Thoracic aorta (tissue), 2 donors: ENCODE data around the gene CIC. TPM values are rescaled to one million over a fixed set of nuclear protein-coding genes. Genes with fewer than 3 reads are reported as not detected.

Source experiments
- ATAC-seq: fragments of 150-250 bp; one replicate; pipeline ENCODE4 v1.8.0; 2017; ENCODE audit warnings: low read depth; ENCODE audit not compliant: insufficient number of reproducible peaks, low FRiP score
- DNase-seq: peaks from one replicate; pipeline ENCODE4 v3.0.0-alpha.2; 2020; ENCODE audit warnings: low spot score
- H3K27ac ChIP-seq, 2 donors: fragments of 200-600 bp; sonication (generic); 1 replicate in 1 of 2; 2 replicates in 1 of 2; pipeline ENCODE4 v1.5.1; 2016; ENCODE audit warnings: mild to moderate bottlenecking in 2 of 2, moderate library complexity in 2 of 2
- H3K27me3 ChIP-seq: fragments of 200-600 bp; sonication (generic); replicated peaks from 2 replicates; pipeline ENCODE4 v1.6.0; 2016; ENCODE audit warnings: mild to moderate bottlenecking; ENCODE audit not compliant: insufficient read depth
- H3K36me3 ChIP-seq: fragments of 200-600 bp; sonication (generic); one replicate; pipeline ENCODE4 v1.5.1; 2016
- H3K4me1 ChIP-seq, 2 donors: fragments of 200-600 bp; sonication (generic); 1 replicate in 1 of 2; 2 replicates in 1 of 2; pipeline versions ENCODE4 v1.5.1 to v1.6.0; 2016; ENCODE audit warnings: low read depth in 2 of 2, mild to moderate bottlenecking in 1 of 2; ENCODE audit not compliant: control insufficient read depth in 1 of 2
- H3K4me3 ChIP-seq: fragments of 200-600 bp; sonication (generic); 2 replicates; pipeline ENCODE4 v1.5.1; 2016; ENCODE audit warnings: mild to moderate bottlenecking
- H3K9me3 ChIP-seq: fragments of 200-600 bp; sonication (generic); 2 replicates; pipeline ENCODE4 v1.5.1; 2016
- CTCF ChIP-seq: fragments of 200-600 bp; sonication (generic); IDR thresholded peaks from one replicate; pipeline ENCODE4 v1.5.1; 2019; ENCODE audit warnings: antibody characterized with exemption
- total RNA-seq, 2 donors: library from RNA; depleted of rRNA; stranded (reverse); fragments of >200 nt; gene quantifications; one replicate each; pipeline versions ENCODE4 v1.1.0 to v1.2.3, GENCODE V29; 2016

Gene CIC
- 100 to 1,000 TPM in 1 of 2 donors, 10 to 100 TPM in 1; 57.1 to 112 TPM for total RNA-seq

- Histone ChIP-seq H3K9me3 (no peaks in the 10 kb centered on the region), H3K4me3 (peak within 1 kb of the TSS; percentile 78), H3K36me3 (peaks cover 14% of the 10 kb centered on the region), H3K27me3 (no peaks in the 10 kb centered on the region), H3K4me1 (peaks cover 17 to 39% of the 10 kb centered on the region in 2 donors), H3K27ac (peak within 1 kb of the TSS; percentile 99)
- no peak for TF ChIP-seq CTCF
- peak; percentile 91 for ATAC-seq
- DNase-seq: peak; percentile 100
Observed at GRCh38 chr19:42268704-42269477, at the start of gene CIC. TSS of gene CIC (plus strand) at chr19:42269252. CDS start at chr19:42271784, 2,532 bp downstream.

- peak; percentile 90 for DNase-seq
- H3K9me3 ChIP-seq: no peaks in the 10 kb centered on the region
- H3K36me3 ChIP-seq: peaks cover 11% of the 10 kb centered on the region
- TF ChIP-seq CTCF: no peak
- peak within 1 kb of the TSS; percentile 73 to 75 for H3K27ac ChIP-seq
- ATAC-seq: peak; percentile 75
- no peaks in the 10 kb centered on the region for H3K27me3 ChIP-seq
- H3K4me1 ChIP-seq: peaks cover 25 to 56% of the 10 kb centered on the region in 2 donors
- peak within 1 kb of the TSS; percentile 79 for H3K4me3 ChIP-seq
Observed at GRCh38 chr19:42219812-42220750, 49.0 kb upstream of the CIC start, which contains the start of gene ZNF526. TSS of gene ZNF526 (plus strand) at chr19:42220312. CDS start at chr19:42224404, 4,092 bp downstream.

- TF ChIP-seq CTCF: no peak
- no peak for DNase-seq
- no peak for ATAC-seq
- H3K27me3 ChIP-seq: no peaks in the 10 kb centered on the region
- peak overlapping the region; percentile 79 for H3K4me3 ChIP-seq
- peaks cover 17% of the 10 kb centered on the region for H3K36me3 ChIP-seq
- no peaks in the 10 kb centered on the region for H3K9me3 ChIP-seq
- H3K27ac ChIP-seq: peak overlapping the region; percentile 73 to 75
- H3K4me1 ChIP-seq: peaks cover 24 to 50% of the 10 kb centered on the region in 2 donors
Observed at GRCh38 chr19:42220751-42221097, 48.3 kb upstream of the CIC start.

- Histone ChIP-seq H3K27ac (no peak overlapping the region), H3K9me3 (no peaks in the 10 kb centered on the region), H3K27me3 (no peaks in the 10 kb centered on the region), H3K36me3 (peaks cover 45% of the 10 kb centered on the region), H3K4me1 (peaks cover 8 to 20% of the 10 kb centered on the region in 2 donors), H3K4me3 (no peak overlapping the region)
- ATAC-seq: no peak
- TF ChIP-seq CTCF: no peak
- no peak for DNase-seq
Observed at GRCh38 chr19:42224940-42225717, 43.9 kb upstream of the CIC start.
